ENCODE results near the gene POU5F1.

The POU5F1 gene

GRCh38 chr6:31210741-31211532 is 40.5 kb upstream of the POU5F1 start:
- DNase-seq (no peak), ATAC-seq (ENCODE audit: insufficient read depth, low read depth) (no peak)
- Histone ChIP-seq H3K4me3 (ENCODE audit: low read depth in 1 of 2, low read length in 2 of 2) (no peak overlapping the region), H2AFZ (ENCODE audit: low read depth, low read length) (no peak overlapping the region), H3K4me1 (ENCODE audit: insufficient read depth, low read length) (no peaks in the 10 kb centered on the region), H3K9ac (ENCODE audit: low read depth, low read length) (no peak overlapping the region), H3K27ac (ENCODE audit: low read length) (no peak overlapping the region), H4K20me1 (ENCODE audit: insufficient read depth, low read length) (no peaks in the 10 kb centered on the region), H3K36me3 (ENCODE audit: insufficient read depth, low read length) (no peaks in the 10 kb centered on the region), H3K9me3 (ENCODE audit: insufficient read depth, low read length, severe bottlenecking) (no peaks in the 10 kb centered on the region), H3K4me2 (ENCODE audit: insufficient read depth, low read length) (no peak overlapping the region), H3K79me2 (ENCODE audit: insufficient read depth, low read length) (no peaks in the 10 kb centered on the region), H3K27me3 (ENCODE audit: insufficient read depth, low read length, poor library complexity) (no peaks in the 10 kb centered on the region)
- TF ChIP-seq CTCF (IDR thresholded peaks at IDR 0.05; ENCODE audit: borderline replicate concordance, extremely low read depth, low read length, poor library complexity, severe bottlenecking): no peak
- TF ChIP-seq EZH2 (IDR thresholded peaks at IDR 0.05; ENCODE audit: borderline replicate concordance, low read depth, low read length, severe bottlenecking): no peak

DNA sequence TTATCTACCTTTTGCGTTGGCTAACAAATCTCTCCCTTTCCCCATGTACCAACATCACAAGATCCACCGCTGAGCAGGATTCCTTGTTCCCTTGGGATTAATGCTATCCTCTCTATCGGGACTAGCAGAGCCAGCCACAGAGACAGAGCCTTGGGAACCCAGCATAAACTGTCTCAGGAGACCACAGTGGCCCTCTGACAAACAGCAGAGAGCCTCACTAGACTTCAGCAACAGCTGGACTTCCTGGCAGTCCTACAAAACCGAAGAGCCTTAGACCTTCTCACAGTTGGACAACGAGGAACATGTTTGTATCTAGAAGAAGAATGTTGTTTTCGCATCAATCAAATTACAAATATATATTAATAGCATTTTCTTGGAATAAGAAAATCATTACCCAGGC is 39.6 kb upstream of the POU5F1 start:
- no peak overlapping the region for H3K27ac ChIP-seq (ENCODE audit: low read length)
- H3K4me1 ChIP-seq (ENCODE audit: insufficient read depth, low read length): peaks cover 1% of the 10 kb centered on the region; the same call in 1 of the 2 replicates
- H3K4me2 ChIP-seq (ENCODE audit: insufficient read depth, low read length): no peak overlapping the region
- DNase-seq (no peak), ATAC-seq (ENCODE audit: insufficient read depth, low read depth) (no peak)
- no peaks in the 10 kb centered on the region for H3K36me3 ChIP-seq (ENCODE audit: insufficient read depth, low read length)
- H3K9me3 ChIP-seq (ENCODE audit: insufficient read depth, low read length, severe bottlenecking): no peaks in the 10 kb centered on the region
- H3K79me2 ChIP-seq (ENCODE audit: insufficient read depth, low read length): no peaks in the 10 kb centered on the region
- no peak overlapping the region for H3K9ac ChIP-seq (ENCODE audit: low read depth, low read length)
- H2AFZ ChIP-seq (ENCODE audit: low read depth, low read length): no peak overlapping the region
- no peak overlapping the region for H3K4me3 ChIP-seq (ENCODE audit: low read depth in 1 of 2, low read length in 2 of 2)
- no peak for TF ChIP-seq EZH2 (IDR thresholded peaks at IDR 0.05; ENCODE audit: borderline replicate concordance, low read depth, low read length, severe bottlenecking)
- TF ChIP-seq CTCF (IDR thresholded peaks at IDR 0.05; ENCODE audit: borderline replicate concordance, extremely low read depth, low read length, poor library complexity, severe bottlenecking): no peak
- no peaks in the 10 kb centered on the region for H4K20me1 ChIP-seq (ENCODE audit: insufficient read depth, low read length)
- H3K27me3 ChIP-seq (ENCODE audit: insufficient read depth, low read length, poor library complexity): no peaks in the 10 kb centered on the region

DNA sequence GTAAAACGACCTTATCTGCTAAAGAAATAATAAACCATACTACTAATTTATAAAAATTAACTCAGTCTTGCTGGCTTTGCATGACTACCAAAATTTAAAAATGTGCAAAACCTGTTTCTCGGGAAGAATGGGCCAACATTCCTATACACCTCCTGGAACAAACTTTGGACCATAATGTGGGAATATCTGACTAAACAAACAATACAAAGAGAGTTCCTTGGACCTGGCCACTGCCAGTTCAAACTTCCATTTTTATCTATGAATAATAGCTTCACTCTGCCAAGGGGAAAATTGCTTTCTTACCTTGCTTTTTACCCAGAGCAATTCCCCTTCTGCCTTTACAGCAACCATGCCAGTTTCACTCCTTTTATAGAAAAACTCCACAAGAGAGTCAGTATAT is 38.7 kb upstream of the POU5F1 start:
- ATAC-seq (ENCODE audit: insufficient read depth, low read depth) (no peak), DNase-seq (no peak)
- H3K9ac ChIP-seq (ENCODE audit: low read depth, low read length): no peak overlapping the region
- H3K9me3 ChIP-seq (ENCODE audit: insufficient read depth, low read length, severe bottlenecking): no peaks in the 10 kb centered on the region
- no peak overlapping the region for H3K4me2 ChIP-seq (ENCODE audit: insufficient read depth, low read length)
- no peak overlapping the region for H3K27ac ChIP-seq (ENCODE audit: low read length)
- H3K36me3 ChIP-seq (ENCODE audit: insufficient read depth, low read length): peaks cover 6% of the 10 kb centered on the region; the same call in 1 of the 2 replicates
- no peaks in the 10 kb centered on the region for H4K20me1 ChIP-seq (ENCODE audit: insufficient read depth, low read length)
- peaks cover 6% of the 10 kb centered on the region for H3K79me2 ChIP-seq (ENCODE audit: insufficient read depth, low read length)
- no peaks in the 10 kb centered on the region for H3K27me3 ChIP-seq (ENCODE audit: insufficient read depth, low read length, poor library complexity)
- H3K4me1 ChIP-seq (ENCODE audit: insufficient read depth, low read length): peaks cover 11% of the 10 kb centered on the region
- H2AFZ ChIP-seq (ENCODE audit: low read depth, low read length): no peak overlapping the region
- no peak overlapping the region for H3K4me3 ChIP-seq (ENCODE audit: low read depth in 1 of 2, low read length in 2 of 2)
- TF ChIP-seq EZH2 (IDR thresholded peaks at IDR 0.05; ENCODE audit: borderline replicate concordance, low read depth, low read length, severe bottlenecking) (no peak), CTCF (IDR thresholded peaks at IDR 0.05; ENCODE audit: borderline replicate concordance, extremely low read depth, low read length, poor library complexity, severe bottlenecking) (no peak)

All from DND-41 (cell line).